Measurements from ENCODE around the gene CA5B.

- no peak for TF ChIP-seq CTCF (IDR thresholded peaks at IDR 0.05; ENCODE audit: poor library complexity, severe bottlenecking)
- TF ChIP-seq EP300 (conservative IDR thresholded peaks at IDR 0.05; ENCODE audit: poor library complexity, severe bottlenecking), result no peak
- TF ChIP-seq SMC3 (conservative IDR thresholded peaks at IDR 0.05; ENCODE audit: poor library complexity), result no peak
- no peak for TF ChIP-seq MXI1 (conservative IDR thresholded peaks at IDR 0.05; ENCODE audit: poor library complexity, severe bottlenecking)
- TF ChIP-seq RAD21 (conservative IDR thresholded peaks at IDR 0.05), result no peak
- no peak for TF ChIP-seq EZH2 (IDR thresholded peaks at IDR 0.05; ENCODE audit: borderline replicate concordance, insufficient read depth, low read length, poor library complexity, severe bottlenecking)
- TF ChIP-seq POLR2AphosphoS5 (IDR thresholded peaks at IDR 0.05), result no peak
- no peak for TF ChIP-seq TAF1 (IDR thresholded peaks at IDR 0.05; ENCODE audit: low read depth)
Measured at GRCh38 chrX:15750611-15751154, 12.6 kb downstream of the CA5B start.
